ENCODE measurements around the gene KCNAB1. TPM values are rescaled to one million over a fixed set of nuclear protein-coding genes. Genes with fewer than 3 reads are reported as not detected.

The KCNAB1 gene
- total RNA-seq = under 0.01 TPM in 1 of 2 replicates, not detected in the other

GRCh38 chr3:156120528-156121251 lies at the start of gene KCNAB1:
TSS of gene KCNAB1 (plus strand) at chr3:156120578.

GRCh38 chr3:156554842-156555687 lies 434.7 kb downstream of the KCNAB1 start, which contains the start of gene SSR3:
TSS of gene SSR3 (minus strand) at chr3:156555117. CDS start at chr3:156555089, 28 bp downstream.

Other genes with a start within 250 kb of the KCNAB1 start
- gene GMPS, start 249.9 kb upstream of the KCNAB1 start, total RNA-seq = 47.0 and 68.2 TPM in 2 replicates

Measured in subcutaneous preadipocyte (primary cell).